Measurements from ENCODE around the gene SYNRG.
"Not testable (repeated sequence)": the region's sequence is repeated elsewhere in the genome, so short reads cannot be mapped to it uniquely, and the experiment has no call there.

The SYNRG gene

GRCh38 chr17:37609170-37610040, at the start of gene SYNRG:
SYNRG (minus strand) TSS chr17:37609418; CDS start chr17:37609355, 63 bp downstream.
- DNase-seq (ENCODE audit: low read depth): peak; percentile 92

DNA sequence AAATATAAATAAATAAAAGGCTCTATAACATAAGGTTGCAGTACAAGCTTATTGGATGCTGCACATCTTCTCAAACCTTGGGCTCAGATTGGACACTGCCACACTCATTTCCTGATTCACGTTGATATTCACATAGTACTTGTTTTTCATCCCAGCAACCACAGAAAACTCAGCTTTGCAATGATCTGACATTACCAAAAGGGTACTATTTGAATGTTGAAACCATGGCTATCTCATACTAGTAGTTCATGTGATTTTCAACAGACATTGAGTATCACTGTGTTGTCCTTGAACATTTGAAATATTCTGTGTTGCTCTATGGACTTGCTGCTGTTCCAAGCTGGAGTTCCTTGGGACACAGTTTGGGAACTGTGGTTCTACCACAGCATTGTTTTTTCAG, 48.0 kb upstream of the SYNRG start:
- no peak for DNase-seq (ENCODE audit: low read depth)

DNA sequence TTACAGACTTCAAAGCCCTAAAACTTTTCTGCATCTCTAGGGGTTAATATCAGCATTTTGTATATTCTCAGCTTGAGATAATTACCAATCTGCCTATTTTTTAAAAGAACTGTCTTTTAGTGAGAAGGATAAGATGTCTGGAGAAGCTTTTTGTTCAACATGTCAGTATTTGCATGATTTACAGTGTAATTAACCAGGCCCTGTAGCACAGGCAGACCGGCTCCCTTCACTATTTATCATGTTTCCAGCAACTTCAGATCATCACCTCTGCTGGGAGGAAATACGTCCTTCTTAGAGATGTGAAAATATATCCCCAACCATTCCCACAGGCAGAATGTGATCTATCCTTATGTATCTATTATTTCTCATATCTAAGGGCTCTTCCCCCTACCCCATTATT, 42.6 kb upstream of the SYNRG start:
- no peak for DNase-seq (ENCODE audit: low read depth)

- DNase-seq (ENCODE audit: low read depth): peak; percentile 50
These were observed 41.3 kb upstream of the SYNRG start for GRCh38 chr17:37650419-37651003.

DNA sequence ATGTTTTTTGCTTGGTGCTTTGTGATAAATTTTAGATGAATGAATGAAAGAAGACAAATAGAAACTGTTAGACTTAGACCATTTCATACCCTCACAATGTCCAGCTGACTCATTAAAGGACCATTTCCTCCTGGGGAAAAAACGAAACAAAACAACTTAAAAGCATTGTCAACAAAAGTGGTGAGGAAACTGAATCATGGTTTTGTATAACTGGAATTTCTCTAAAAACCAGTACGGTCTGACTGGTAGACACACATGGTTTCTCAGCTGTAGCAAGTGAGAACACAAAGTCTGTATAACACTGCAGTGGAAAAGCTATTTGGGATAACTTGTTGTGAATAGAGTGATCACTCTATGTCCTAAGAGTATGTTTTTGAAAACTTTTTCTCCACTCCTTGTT, 39.3 kb upstream of the SYNRG start:
- DNase-seq (ENCODE audit: low read depth): peak; percentile 75

- DNase-seq (ENCODE audit: low read depth): no peak
These were observed 38.6 kb upstream of the SYNRG start for GRCh38 chr17:37647856-37648255.

DNA sequence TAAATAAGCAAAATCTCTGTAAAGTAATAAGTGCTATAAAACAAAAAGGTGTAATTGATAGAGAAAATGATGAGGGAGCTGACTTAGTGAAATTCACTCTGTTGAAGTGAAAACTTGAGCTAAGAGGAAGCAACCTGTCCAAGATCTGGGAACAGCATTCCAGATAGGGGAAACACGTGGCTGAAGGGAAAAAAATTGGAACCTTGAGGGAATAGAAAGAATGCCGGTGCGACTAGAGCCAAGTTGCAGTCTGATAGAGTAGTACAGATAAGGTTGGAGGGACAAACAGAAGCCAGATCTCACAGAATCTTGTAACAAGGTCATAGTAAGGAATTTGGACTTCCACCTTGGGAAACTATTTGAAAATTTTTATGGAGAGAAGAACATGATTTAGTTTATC, 34.7 kb upstream of the SYNRG start:
- no peak for DNase-seq (ENCODE audit: low read depth)

DNA sequence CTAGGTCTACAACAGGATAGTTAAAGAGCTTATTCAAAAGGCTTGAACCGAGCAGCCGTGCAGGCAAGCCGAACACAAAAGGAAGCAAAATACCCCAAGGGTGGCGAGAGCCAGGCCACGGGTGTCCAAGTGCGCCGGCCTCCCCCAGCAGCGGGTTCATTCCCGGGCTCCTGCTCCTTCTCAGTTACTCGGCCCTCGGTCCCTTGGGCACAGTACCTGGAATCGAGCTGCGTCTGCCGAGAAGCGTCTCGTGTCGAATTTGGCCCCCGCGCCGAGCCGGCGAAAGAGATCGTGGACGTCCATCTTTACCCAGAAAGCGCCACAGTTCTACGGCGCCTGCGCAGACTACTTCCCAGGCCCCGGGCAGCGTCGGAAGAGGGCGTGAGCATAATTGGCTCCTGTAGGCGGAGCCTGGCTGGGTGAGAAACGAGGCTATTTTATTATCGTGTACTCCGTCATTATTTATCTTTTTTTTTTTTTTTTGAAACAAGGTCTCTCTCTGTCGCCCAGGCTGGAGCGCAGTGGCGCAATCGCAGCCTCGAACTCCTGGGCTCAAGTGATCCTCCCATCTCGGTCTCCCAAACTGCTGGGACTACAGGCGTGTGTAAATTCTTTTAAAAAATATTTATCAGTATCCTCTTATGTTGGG, 34.0 kb upstream of the SYNRG start, which contains the start of gene DDX52:
TSS of gene DDX52 (minus strand) at position 329 of the 649 bp plus-strand sequence. CDS start at position 303, 26 bp downstream.
- DNase-seq (ENCODE audit: low read depth): peak; percentile 79

DNA sequence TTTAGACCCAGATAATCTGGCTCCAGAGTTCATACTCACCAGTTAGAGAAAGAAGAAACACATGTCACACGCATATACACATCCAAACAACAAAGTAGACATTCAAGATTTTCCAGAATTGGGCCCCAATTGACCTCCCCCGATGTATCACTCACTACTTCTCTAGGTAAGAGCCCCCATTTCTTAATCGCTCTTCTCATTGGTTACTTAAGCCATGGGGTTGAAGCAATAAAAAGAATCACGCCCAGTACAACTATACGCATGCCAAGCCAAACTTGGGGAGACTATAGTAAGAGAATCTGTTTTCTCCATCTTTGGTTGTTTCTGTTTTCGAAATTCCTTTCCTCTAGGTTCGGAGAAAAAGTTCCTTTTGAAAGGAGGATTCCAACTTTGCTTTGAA, 33.5 kb upstream of the SYNRG start:
- peak; percentile 43 for DNase-seq (ENCODE audit: low read depth)

GRCh38 chr17:37640015-37640414, 30.8 kb upstream of the SYNRG start:
- DNase-seq (ENCODE audit: low read depth): peak; percentile 4

DNA sequence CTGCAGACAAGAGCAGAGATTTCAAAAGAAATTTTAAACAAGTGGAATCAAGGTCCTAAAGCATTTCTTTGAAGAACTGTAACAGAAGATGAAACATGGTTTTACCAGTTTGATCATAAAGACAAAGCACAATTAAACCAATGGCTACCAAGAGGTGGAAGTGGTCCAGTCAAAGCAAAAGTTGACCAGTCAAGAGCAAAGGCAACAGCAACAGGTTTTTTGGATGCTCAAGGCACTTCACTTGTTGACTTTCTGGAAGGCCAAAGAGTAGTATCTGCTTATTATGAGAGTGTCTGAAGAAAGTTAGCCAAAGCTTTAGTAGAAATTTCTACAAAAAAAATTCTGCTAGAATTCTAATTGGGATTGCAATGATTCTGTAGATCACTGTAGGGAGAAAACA, 28.7 kb upstream of the SYNRG start:
- no peak for DNase-seq (ENCODE audit: low read depth)

DNA sequence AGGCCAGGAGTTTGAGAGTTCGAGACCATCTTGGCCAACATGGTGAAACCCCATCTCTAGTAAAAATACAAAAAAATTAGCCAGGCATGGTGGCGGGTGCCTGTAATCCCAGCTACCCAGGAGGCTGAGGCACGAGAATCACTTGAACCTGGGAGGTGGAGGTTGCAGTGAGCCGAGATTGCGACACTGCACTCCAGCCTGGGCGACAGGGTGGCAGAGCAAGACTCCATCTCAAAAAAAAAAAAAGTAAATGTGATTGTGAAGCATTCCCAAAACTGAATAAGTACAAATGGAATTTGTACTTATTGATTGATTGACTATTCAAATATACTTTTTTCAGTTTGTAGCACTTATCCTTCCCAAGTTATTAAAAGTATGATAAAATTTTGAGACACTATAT, 7.2 kb upstream of the SYNRG start:
- DNase-seq (ENCODE audit: low read depth): not testable (repeated sequence)

GRCh38 chr17:37614823-37615222, 5.6 kb upstream of the SYNRG start:
- DNase-seq (ENCODE audit: low read depth): no peak

DNA sequence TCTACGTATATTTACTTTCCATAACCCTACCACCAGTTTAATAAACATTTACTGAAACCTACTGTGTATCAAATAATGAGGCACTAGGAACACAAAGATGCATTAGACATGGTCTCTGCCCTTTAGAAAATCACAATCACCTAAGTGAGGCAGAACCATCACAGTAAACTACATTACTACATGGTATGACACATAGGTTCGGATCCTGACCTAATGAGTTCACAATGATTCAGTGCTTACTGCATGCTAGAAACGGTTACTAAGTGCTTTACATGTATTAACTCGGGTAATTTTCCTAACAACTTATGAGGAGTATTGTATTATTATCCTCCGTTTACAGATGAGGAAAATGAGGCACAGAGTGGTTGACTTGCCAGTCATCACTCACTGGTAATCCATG, 5.2 kb upstream of the SYNRG start:
- DNase-seq (ENCODE audit: low read depth): peak; percentile 86

DNA sequence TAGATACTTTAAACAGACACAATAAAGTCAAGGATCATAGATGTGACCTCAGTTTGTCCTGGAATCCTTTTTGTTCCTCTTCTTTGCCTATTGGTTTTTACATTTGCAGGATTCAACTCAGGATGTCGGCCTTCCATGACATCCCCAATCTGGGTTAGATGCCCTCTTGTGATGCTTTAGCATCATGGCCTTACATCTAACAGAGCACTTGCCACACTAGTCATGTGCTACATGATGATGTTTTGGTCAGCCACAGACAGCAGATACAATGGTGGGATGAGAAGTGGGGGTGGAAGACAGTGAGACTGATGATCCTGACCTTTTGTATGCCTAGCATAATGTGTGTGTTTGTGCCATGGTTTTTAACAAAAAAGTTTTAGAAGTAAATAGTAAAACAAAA, 1.8 kb upstream of the SYNRG start:
- DNase-seq (ENCODE audit: low read depth): peak; percentile 6

DNA sequence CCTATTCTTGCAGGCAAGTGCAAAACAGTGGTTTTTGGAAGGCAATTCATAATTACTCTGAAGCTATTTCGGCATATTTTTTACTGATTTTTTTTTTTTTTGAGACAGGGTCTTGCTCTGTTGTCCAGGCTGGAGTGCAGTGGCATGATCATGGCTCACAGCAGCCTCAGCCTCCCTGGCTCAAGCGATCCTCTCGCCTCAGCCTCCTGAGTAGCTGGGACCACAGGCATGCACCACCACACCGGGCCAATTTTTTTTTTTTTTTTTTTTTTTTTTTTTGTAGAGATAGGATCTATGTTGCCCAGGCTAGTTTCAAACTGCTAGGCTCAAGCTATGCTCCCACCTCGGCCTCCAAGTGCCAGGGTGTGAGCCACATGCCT, 813 bp upstream of the SYNRG start:
- not testable (repeated sequence) for DNase-seq (ENCODE audit: low read depth)

DNA sequence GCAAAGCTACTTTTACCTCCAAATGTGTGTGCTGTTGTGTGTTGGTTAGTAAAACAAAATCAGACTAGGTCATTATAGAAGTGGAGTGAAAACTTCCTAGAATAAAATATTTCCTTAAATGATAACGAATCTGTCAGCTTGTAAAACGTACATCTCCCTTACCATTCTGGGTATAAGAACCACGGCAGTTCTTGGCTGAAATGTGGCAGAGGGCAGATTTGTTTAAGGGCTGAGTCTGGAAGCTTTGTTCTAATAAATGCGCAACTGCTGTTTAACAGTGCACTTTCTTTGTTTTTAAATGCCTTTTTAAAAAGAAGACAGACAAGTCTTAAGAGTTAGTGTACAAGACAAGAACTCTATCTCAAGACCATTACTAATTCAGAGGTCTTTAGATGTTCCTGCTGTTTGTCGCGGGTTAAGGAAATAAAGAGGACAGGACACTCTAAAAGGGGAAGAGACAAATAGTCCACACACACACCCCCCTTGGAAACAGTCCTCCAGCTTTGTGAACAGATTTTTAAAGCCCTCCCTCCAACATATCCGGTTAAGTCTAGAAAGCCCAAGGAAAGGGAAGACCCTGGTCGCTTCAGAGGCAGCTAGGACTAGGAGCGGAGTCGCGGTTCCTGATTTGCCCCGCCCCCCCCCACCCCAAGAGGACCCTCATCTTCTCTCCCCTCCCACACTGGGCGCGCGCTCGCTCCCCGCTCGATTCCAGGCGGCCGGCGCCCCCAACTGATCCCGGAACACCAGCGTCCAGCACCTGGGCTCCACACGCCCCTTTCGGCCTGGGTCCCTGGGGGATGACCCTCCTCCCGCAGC, 658 bp downstream of the SYNRG start:
- peak; percentile 25 for DNase-seq (ENCODE audit: low read depth)

GRCh38 chr17:37607637-37608331, 1.4 kb downstream of the SYNRG start:
- no peak for DNase-seq (ENCODE audit: low read depth)

- no peak for DNase-seq (ENCODE audit: low read depth)
These were observed 3.3 kb downstream of the SYNRG start for GRCh38 chr17:37605813-37606505.

GRCh38 chr17:37605081-37605480, 4.1 kb downstream of the SYNRG start:
- no peak for DNase-seq (ENCODE audit: low read depth)

GRCh38 chr17:37604556-37604955, 4.7 kb downstream of the SYNRG start:
- no peak for DNase-seq (ENCODE audit: low read depth)

All from amniotic epithelial cell (primary cell).